Naive B cell (primary cell): Measurements from ENCODE around the gene THAP3. TPM values are rescaled to one million over a fixed set of nuclear protein-coding genes. Genes with fewer than 3 reads are reported as not detected.
"Not testable (repeated sequence)": the region's sequence is repeated elsewhere in the genome, so short reads cannot be mapped to it uniquely, and the experiment has no call there.

Experiments
- ATAC-seq, 2 donors: fragments of 150-1000 bp; cut with Tn5 transposase; 2 replicates each; pipeline ENCODE4 v1.10.0; 2021; ENCODE audit warnings: low read depth in 2 of 2, mild to moderate bottlenecking in 2 of 2, moderate library complexity in 2 of 2
- DNase-seq: peaks from one replicate; pipeline ENCODE4 v3.0.0; 2022
- H3K27ac Mint-ChIP-seq, 6 donors: one replicate each; pipeline ENCODE4 v1.8.0; 2020 to 2022; ENCODE audit warnings: mild to moderate bottlenecking in 6 of 6, mixed read lengths in 6 of 6, moderate library complexity in 5 of 6, inconsistent platforms in 2 of 6
- H3K27me3 Mint-ChIP-seq, 3 donors: one replicate each; pipeline ENCODE4 v1.8.0; 2021 to 2022; ENCODE audit warnings: mixed read lengths in 3 of 3, mild to moderate bottlenecking in 1 of 3
- H3K36me3 Mint-ChIP-seq, 2 donors: one replicate each; pipeline ENCODE4 v1.8.0; 2020 to 2022; ENCODE audit warnings: mixed read lengths in 2 of 2, inconsistent platforms in 1 of 2, mild to moderate bottlenecking in 1 of 2
- H3K4me1 Mint-ChIP-seq, 3 donors: one replicate each; pipeline ENCODE4 v1.8.0; 2020 to 2022; ENCODE audit warnings: mixed read lengths in 3 of 3, inconsistent platforms in 1 of 3, mild to moderate bottlenecking in 1 of 3, moderate library complexity in 1 of 3
- H3K4me3 Mint-ChIP-seq, 8 donors: one replicate each; pipeline ENCODE4 v1.8.0; 2020 to 2022; ENCODE audit warnings: mild to moderate bottlenecking in 8 of 8, mixed read lengths in 8 of 8, moderate library complexity in 8 of 8, inconsistent platforms in 2 of 8
- H3K9me3 Mint-ChIP-seq, 7 donors: one replicate each; pipeline ENCODE4 v1.8.0; 2020 to 2022; ENCODE audit warnings: mixed read lengths in 7 of 7, mild to moderate bottlenecking in 5 of 7, inconsistent platforms in 2 of 7, moderate library complexity in 1 of 7
- polyA plus RNA-seq, 6 donors: library from polyadenylated mRNA; unstranded; fragments of 300-500 nt; fragmentation: Illumina TruSeq; gene quantifications; one replicate each; pipeline ENCODE4 v1.2.3, GENCODE V29; 2021; ENCODE audit warnings: low read depth in 6 of 6

THAP3 gene
- polyA plus RNA-seq, 6 donors from 2014 or later, result 10.4 to 26.9 (median 21.7) TPM

- peaks cover 9 to 17% of the 10 kb centered on the region in 2 donors for H3K36me3 Mint-ChIP-seq
- DNase-seq, H3K27ac Mint-ChIP-seq, H3K9me3 Mint-ChIP-seq, H3K27me3 Mint-ChIP-seq, H3K4me3 Mint-ChIP-seq, ATAC-seq, H3K4me1 Mint-ChIP-seq: not testable (repeated sequence)
Observed at GRCh38 chr1:6640867-6641266, 16.2 kb downstream of the THAP3 start.

- no peaks in the 10 kb centered on the region for H3K9me3 Mint-ChIP-seq
- no peaks in the 10 kb centered on the region for H3K27me3 Mint-ChIP-seq
- peaks cover 0 to 4% (median 0%) of the 10 kb centered on the region in 3 donors for H3K4me1 Mint-ChIP-seq
- no peak overlapping the region for H3K4me3 Mint-ChIP-seq
- ATAC-seq (no peak), DNase-seq (no peak)
- peaks cover 9 to 17% of the 10 kb centered on the region in 2 donors for H3K36me3 Mint-ChIP-seq
- H3K27ac Mint-ChIP-seq, result peak overlapping the region in 1 of 6 donors; percentile 47
Observed at GRCh38 chr1:6645018-6645417, 20.4 kb downstream of the THAP3 start.

- no peaks in the 10 kb centered on the region for H3K27me3 Mint-ChIP-seq
- DNase-seq (peak; percentile 39), ATAC-seq (peak in 1 of 2 donors; percentile 50)
- no peak overlapping the region for H3K4me3 Mint-ChIP-seq
- peaks cover 9 to 15% of the 10 kb centered on the region in 2 donors for H3K36me3 Mint-ChIP-seq
- H3K27ac Mint-ChIP-seq, result peak overlapping the region in 1 of 6 donors; percentile 15
- peaks cover 0 to 4% (median 0%) of the 10 kb centered on the region in 3 donors for H3K4me1 Mint-ChIP-seq
- no peaks in the 10 kb centered on the region for H3K9me3 Mint-ChIP-seq
Observed at GRCh38 chr1:6646499-6647148, 22.0 kb downstream of the THAP3 start.

GRCh38 chr1:6648556-6648955 is 23.9 kb downstream of the THAP3 start:
- Mint-ChIP-seq H3K27ac (no peak overlapping the region), H3K27me3 (no peaks in the 10 kb centered on the region), H3K4me1 (peaks cover 0 to 4% (median 0%) of the 10 kb centered on the region in 3 donors), H3K9me3 (no peaks in the 10 kb centered on the region), H3K4me3 (no peak overlapping the region), H3K36me3 (peaks cover 0 to 4% of the 10 kb centered on the region in 2 donors)
- ATAC-seq, result no peak
- no peak for DNase-seq

- Mint-ChIP-seq H3K27ac (peak overlapping the region in 1 of 6 donors; percentile 81), H3K27me3 (no peaks in the 10 kb centered on the region), H3K36me3 (peaks cover 0 to 4% of the 10 kb centered on the region in 2 donors), H3K9me3 (no peaks in the 10 kb centered on the region), H3K4me3 (no peak overlapping the region), H3K4me1 (no peaks in the 10 kb centered on the region)
- ATAC-seq, result no peak
- DNase-seq, result no peak
Observed at GRCh38 chr1:6651909-6652308, 27.2 kb downstream of the THAP3 start.

GRCh38 chr1:6652986-6653385 is 28.3 kb downstream of the THAP3 start:
- H3K36me3 Mint-ChIP-seq, result peaks cover 0 to 4% of the 10 kb centered on the region in 2 donors
- no peak overlapping the region for H3K4me3 Mint-ChIP-seq
- H3K27me3 Mint-ChIP-seq, result no peaks in the 10 kb centered on the region
- no peak overlapping the region for H3K27ac Mint-ChIP-seq
- ATAC-seq (no peak), DNase-seq (no peak)
- H3K9me3 Mint-ChIP-seq, result no peaks in the 10 kb centered on the region
- no peaks in the 10 kb centered on the region for H3K4me1 Mint-ChIP-seq

- no peaks in the 10 kb centered on the region for H3K9me3 Mint-ChIP-seq
- H3K36me3 Mint-ChIP-seq, result peaks cover 0 to 4% of the 10 kb centered on the region in 2 donors
- H3K4me1 Mint-ChIP-seq, result no peaks in the 10 kb centered on the region
- H3K27ac Mint-ChIP-seq, result no peak overlapping the region
- no peak overlapping the region for H3K4me3 Mint-ChIP-seq
- no peak for DNase-seq
- ATAC-seq, result no peak
- no peaks in the 10 kb centered on the region for H3K27me3 Mint-ChIP-seq
Observed at GRCh38 chr1:6653436-6654290, 29.0 kb downstream of the THAP3 start.

- Mint-ChIP-seq H3K36me3 (peaks cover 0 to 4% of the 10 kb centered on the region in 2 donors), H3K4me1 (no peaks in the 10 kb centered on the region), H3K9me3 (no peaks in the 10 kb centered on the region), H3K27ac (peak overlapping the region in 2 of 6 donors; percentile 38 to 44), H3K4me3 (no peak overlapping the region), H3K27me3 (no peaks in the 10 kb centered on the region)
- no peak for ATAC-seq
- no peak for DNase-seq
Observed at GRCh38 chr1:6657138-6657537, 32.5 kb downstream of the THAP3 start.

- peak overlapping the region in 1 of 6 donors; percentile 23 for H3K27ac Mint-ChIP-seq
Observed at GRCh38 chr1:6658359-6659060, 33.8 kb downstream of the THAP3 start.

GRCh38 chr1:6660415-6661049 is 35.9 kb downstream of the THAP3 start:
- Mint-ChIP-seq H3K9me3 (no peaks in the 10 kb centered on the region), H3K4me3 (no peak overlapping the region), H3K4me1 (peaks cover 0 to 3% (median 0%) of the 10 kb centered on the region in 3 donors), H3K27ac (no peak overlapping the region), H3K36me3 (peaks cover 0 to 9% of the 10 kb centered on the region in 2 donors), H3K27me3 (no peaks in the 10 kb centered on the region)
- DNase-seq, result no peak
- no peak for ATAC-seq

More at GRCh38 chr1:6658359-6659060, 33.8 kb downstream of the THAP3 start:
- no peak for ATAC-seq
- DNase-seq, result no peak
- Mint-ChIP-seq H3K4me1 (peaks cover 0 to 2% (median 0%) of the 10 kb centered on the region in 3 donors), H3K27me3 (no peaks in the 10 kb centered on the region), H3K9me3 (no peaks in the 10 kb centered on the region), H3K36me3 (peaks cover 0 to 8% of the 10 kb centered on the region in 2 donors), H3K4me3 (no peak overlapping the region)

- not testable (repeated sequence) for DNase-seq, H3K4me3 Mint-ChIP-seq, H3K27me3 Mint-ChIP-seq, H3K36me3 Mint-ChIP-seq, ATAC-seq, H3K4me1 Mint-ChIP-seq, H3K9me3 Mint-ChIP-seq, H3K27ac Mint-ChIP-seq
Observed at GRCh38 chr1:6662468-6662867, 37.8 kb downstream of the THAP3 start.

- no peak overlapping the region for H3K4me3 Mint-ChIP-seq
- no peak for ATAC-seq
- peaks cover 7 to 9% of the 10 kb centered on the region in 2 donors for H3K36me3 Mint-ChIP-seq
- no peak for DNase-seq
- no peaks in the 10 kb centered on the region for H3K27me3 Mint-ChIP-seq
- no peaks in the 10 kb centered on the region for H3K9me3 Mint-ChIP-seq
- peaks cover 0 to 3% (median 0%) of the 10 kb centered on the region in 3 donors for H3K4me1 Mint-ChIP-seq
- no peak overlapping the region for H3K27ac Mint-ChIP-seq
Observed at GRCh38 chr1:6666696-6667095, 42.0 kb downstream of the THAP3 start.

- no peak overlapping the region for H3K27ac Mint-ChIP-seq
- no peak for DNase-seq
- H3K4me3 Mint-ChIP-seq, result no peak overlapping the region
- no peaks in the 10 kb centered on the region for H3K9me3 Mint-ChIP-seq
- no peak for ATAC-seq
- H3K4me1 Mint-ChIP-seq, result peaks cover 0 to 3% (median 0%) of the 10 kb centered on the region in 3 donors
- H3K27me3 Mint-ChIP-seq, result no peaks in the 10 kb centered on the region
- peaks cover 7 to 9% of the 10 kb centered on the region in 2 donors for H3K36me3 Mint-ChIP-seq
Observed at GRCh38 chr1:6667139-6667538, 42.5 kb downstream of the THAP3 start.
